Measurements from ENCODE around the gene MARK3.
A peak's percentile ranks its signal among the peaks of the same experiment; 100 is the strongest.

Gene MARK3

GRCh38 chr14:103526914-103527248 lies 141.7 kb downstream of the MARK3 start:
- no peak for DNase-seq (ENCODE audit: low spot score)

GRCh38 chr14:103527408-103528145 lies 142.4 kb downstream of the MARK3 start:
- no peak for DNase-seq (ENCODE audit: low spot score)

DNA sequence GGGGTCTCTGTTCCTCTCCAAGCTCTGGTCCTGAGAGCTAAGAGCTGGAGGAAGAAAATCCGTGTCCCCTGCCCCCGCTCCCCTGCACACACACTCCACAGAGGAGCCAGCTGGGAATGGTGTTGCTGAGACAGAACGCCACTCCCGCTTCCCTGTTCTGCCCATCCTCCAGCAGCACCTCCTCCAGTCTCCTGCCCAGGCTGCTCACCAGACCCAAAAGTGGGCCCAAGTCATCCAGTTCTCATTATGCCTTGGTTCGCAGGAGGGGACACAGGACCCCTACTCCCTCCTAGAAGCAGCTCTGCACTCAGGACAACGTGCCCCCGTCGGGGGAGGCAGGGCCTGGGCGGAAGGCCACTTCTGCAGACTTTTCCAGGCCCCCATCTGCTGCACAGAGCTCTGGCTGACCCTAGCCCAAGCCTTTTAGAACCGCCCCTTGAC lies 143.0 kb downstream of the MARK3 start:
- DNase-seq (ENCODE audit: low spot score) = no peak

DNA sequence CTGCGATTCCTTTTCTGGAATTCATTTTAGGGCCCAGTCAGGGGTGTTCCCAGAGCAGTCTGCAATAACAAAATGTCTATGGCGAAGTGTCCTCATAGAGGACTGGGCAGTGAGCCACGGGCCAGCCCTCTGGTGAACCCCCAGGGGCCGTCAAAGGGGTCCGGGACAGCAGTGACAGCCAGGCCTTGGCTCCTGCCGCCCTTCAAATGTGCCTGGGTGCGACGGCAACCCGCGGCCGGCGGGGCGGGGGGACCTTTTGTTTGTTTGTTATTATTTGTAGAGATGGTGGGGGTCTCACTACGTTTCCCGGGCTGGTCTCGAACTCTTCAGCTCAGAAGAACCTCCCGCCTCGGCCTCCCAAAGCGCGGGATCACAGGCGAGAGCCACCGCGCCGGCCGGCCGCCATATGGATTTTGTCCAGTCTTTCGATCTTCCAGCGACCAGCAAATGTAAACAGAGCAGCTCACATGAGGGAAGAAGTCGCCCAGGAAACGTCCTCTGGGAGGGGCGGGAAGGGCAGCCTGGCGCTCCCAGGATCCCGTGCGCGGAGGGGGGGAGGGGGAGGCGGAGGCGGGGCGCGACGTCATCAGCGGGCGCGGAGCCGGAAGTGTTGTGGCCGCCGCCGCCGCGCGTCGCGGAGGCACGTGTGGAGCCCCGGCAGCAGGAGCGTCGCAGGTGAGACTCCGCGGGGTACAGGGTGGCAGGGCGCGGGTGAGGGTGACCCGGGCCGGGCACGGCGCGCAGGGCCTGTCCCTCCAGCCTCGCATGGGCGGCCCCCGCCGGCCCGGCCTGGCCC lies 143.6 kb downstream of the MARK3 start, which contains the start of gene TRMT61A:
Gene TRMT61A, plus strand, starts transcription at position 610 of the 796 bp plus-strand sequence. CDS start 783 bp downstream, outside the sequence.
- peak; percentile 82 for DNase-seq (ENCODE audit: low spot score)

- no peak for DNase-seq (ENCODE audit: low spot score)
Observed at GRCh38 chr14:103529383-103530365, 144.5 kb downstream of the MARK3 start.

DNA sequence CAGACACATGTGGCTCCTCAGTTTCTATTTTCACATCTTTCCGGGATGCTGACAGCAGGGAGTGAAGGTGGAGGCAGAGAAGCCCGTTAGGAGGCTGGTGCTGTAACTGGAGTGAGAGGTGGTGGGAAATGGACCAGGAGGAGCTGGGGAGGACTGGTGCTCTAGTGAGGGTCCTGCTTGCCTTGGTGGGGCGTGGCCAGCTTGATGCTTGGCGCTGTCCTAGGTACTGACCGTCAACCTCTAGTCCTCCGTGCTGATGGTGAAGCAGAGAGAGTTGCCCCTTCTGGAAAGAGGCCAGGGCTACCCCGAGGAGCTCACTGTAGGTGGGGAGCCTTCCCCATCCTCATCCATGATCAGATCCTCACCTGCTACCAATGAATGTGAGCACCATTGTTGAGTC lies 145.2 kb downstream of the MARK3 start:
- no peak for DNase-seq (ENCODE audit: low spot score)

- no peak for DNase-seq (ENCODE audit: low spot score)
Observed at GRCh38 chr14:103530831-103531230, 145.6 kb downstream of the MARK3 start.

DNA sequence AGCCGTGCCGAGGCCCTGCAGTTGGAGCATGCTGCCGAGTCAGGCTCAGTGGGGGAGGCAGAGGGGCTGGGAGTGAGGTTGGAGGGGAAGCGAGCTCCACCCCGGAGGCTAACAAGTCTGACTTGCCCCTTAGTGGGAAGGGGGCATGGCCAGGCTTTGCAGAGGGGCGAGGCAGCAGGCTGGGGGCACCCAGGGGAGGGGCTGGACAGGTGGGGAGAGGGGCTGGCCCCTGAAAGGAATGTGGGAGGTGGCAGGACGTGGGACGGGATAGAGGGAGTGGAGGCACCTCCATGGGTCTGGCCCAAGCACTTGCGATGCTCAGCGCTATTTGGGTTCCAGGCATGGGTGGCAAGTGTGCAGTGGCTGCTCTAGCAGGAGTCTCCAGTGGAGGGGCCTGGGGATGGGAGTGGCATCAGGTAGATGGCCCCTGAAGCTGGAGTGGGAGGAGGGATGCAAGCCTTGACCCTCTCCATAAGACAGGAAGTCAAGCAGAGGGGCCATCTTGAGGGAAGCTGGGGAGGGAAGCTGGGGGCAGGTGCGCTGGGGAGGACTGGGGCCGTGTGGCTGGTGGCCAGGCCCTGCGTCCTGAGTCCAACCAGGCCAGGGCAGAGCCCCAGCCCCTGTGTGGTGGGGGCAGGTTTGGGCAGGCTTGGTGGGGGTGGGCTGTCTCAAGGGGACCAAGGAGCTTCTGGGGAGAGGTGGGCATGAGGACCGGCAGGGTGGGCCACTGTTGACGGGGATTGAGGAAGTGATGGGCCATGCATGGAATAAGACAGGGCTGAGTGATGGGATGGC lies 146.4 kb downstream of the MARK3 start:
- no peak for DNase-seq (ENCODE audit: low spot score)

DNA sequence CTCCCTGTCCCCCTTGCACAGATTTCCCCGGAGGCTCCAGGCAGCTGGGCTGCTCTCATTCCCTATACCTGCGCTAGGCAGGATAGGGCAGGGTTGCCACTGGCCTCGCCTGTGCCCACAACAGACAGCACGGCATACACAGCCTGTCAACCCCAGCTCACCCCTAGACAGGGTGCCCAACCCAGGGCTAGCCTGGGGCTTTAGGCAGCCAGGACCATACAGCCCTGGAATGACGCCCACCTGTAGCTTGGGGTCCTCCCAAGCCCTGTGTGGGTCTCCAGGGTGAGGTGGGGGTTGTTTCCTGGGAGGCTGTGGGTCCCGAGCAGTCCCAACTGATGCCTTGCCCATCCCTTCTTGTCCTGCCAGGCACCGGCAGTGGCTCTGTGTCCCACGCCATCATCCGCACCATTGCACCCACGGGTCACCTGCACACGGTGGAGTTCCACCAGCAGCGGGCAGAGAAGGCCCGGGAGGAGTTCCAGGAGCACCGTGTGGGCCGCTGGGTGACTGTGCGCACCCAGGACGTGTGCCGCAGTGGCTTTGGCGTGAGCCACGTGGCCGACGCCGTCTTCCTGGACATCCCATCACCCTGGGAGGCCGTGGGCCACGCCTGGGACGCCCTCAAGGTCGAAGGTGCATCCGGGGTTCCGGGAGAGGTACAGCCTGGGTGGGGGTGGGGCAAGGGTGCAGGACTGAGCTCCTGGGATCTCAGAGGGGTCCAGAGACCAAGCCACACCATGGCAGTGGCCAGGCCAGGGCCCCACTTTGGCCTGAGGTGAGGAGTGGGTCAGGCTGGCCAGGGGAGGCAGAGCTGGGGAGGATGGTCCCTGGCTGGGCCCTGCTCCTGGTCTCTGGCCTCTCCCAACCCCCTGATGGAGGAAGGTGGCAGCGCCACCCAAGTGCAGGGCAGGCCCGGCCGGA lies 147.3 kb downstream of the MARK3 start:
- no peak for DNase-seq (ENCODE audit: low spot score)

DNA sequence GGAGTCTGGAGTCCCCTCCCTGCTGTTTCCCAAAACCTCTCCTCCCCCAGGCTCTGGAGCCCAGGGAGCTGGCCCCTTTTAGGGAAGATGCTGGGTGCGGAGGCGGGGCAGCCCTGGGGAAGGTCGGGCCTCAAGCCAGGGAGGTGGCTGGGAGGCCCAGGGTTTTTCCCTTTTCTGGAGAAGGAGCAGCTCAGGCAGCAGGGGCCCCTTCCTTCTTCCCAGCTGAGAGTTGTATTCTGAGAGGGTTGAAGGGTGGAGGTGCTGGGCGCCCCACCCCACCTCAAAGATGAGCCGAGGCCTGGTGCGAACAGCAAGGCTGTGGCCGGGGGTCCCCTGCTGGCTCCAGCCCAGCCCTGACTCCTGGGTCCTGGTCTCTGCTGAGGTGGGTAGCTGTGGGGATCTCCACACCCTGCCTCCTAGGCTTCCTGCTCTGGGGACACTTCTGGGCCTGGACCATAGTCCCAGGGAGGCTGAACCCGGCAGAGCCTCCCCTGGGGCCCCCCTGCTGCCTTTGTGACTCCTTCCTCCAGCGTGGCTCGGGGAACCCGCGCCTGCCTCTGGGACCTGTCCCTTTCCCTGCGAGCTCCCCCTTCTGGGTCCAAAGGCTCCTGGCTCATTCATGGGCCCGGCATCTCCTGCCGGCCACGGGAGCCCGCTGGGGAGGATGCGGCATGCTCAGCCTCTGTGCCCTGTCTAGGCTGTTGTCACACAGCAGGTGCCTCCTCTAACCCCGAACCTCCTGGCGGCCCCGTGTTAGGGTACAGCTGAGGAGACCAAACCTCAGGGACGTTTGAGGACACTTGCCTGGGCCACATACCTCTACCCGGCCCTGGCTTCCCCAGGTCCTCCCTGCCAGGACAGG lies 148.2 kb downstream of the MARK3 start:
- DNase-seq (ENCODE audit: low spot score) = no peak

DNA sequence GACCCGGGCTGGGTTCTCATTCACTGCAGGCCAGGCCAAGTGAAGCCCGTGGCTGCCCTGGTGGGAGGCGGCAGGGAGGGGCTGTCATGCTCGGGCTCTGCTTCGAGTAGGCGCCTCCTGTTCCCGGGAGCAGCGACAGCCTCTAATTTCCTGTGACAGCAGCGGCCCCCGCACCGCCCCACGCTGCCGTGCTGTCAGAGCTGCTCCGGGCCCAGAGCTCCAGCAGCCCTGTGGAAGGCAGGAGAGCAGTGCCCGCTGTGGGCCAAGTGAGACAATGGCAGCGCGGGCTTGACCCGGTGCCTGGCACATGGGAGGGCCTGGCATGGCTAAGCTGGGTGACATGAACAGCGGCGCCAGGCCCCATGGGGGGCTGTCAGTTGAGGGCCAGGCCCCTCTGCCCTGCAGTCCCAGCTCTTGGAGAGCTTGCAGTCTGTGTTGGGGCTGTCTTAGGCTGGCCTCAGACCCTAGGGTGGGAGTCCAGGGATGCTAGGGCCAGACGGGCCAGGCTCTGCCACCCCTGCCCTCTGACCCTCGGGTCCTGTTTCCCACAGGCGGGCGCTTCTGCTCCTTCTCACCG lies 148.9 kb downstream of the MARK3 start:
- DNase-seq (ENCODE audit: low spot score) = no peak

GRCh38 chr14:103534576-103535061 lies 149.4 kb downstream of the MARK3 start:
- no peak for DNase-seq (ENCODE audit: low spot score)

- no peak for DNase-seq (ENCODE audit: low spot score)
Observed at GRCh38 chr14:103535081-103535890, 150.1 kb downstream of the MARK3 start.

- DNase-seq (ENCODE audit: low spot score) = no peak
Observed at GRCh38 chr14:103535891-103536565, 150.8 kb downstream of the MARK3 start.

DNA sequence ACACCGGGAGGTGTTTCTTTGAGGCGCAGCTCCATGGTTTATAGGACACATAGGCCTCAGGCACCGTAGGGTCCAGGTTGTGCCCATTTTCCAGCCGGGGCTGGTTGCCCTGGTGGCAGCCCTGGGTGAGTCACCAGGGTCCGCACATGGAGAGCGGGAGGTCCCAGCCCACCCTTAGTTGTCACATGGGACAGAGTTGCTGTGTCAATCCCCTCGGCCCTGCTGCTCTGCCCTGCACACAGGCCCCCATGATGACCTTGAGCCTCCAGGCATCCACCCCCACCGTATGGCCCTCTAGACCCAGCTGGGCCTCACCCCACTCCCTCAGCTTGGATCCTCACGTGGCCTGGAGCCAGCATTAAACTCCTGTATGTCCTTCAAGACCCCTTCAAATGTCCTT lies 151.5 kb downstream of the MARK3 start:
- DNase-seq (ENCODE audit: low spot score) = no peak

DNA sequence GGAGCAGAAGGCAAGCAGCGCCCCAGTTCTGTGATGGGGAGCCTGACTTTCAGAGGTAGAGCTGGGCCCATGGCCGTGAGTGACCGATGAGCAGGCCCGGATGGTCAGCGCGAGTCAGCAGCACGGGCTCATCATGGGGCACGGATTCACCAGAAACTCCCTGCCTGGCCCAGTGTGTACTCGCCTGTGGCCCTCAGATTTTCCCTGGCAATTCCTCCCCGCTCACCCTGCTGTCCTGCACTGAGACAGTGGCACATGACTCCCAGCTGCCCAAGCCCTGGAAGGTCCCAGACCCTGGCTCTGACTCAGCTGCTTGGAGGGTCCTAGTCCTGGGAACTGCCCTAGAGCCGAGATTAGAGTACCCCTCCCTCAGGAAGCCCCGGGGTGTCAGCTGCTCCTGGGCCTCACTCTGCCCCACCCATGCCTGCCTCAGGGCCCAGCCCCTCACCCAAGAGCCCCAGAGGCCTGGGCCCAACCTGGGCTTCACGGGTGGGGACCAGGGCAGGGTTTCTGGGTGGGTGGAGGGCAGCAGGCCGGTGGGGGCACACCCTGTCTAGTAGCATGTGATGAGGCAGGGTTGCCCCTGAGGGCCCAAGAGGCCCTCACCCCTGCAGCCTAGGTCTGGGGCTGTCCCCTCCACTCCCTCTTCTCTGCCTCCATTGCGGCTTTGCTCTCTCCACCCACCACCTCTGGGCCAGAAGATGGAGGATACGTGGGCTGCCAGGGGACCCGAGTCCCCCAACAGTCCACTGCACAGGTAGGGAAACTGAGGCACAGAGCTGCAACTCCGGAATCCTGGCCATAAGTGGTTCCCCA lies 152.2 kb downstream of the MARK3 start:
- no peak for DNase-seq (ENCODE audit: low spot score)
